HCT116 (cell line): ENCODE measurements around the gene ZSCAN4. TPM values are rescaled to one million over a fixed set of nuclear protein-coding genes. Genes with fewer than 3 reads are reported as not detected.

Source experiments
- ATAC-seq: fragments of 200-7000 bp; cut with Tn5 transposase; 2 replicates; pipeline ENCODE4 v1.9.1; 2020; ENCODE audit warnings: mild to moderate bottlenecking, moderate library complexity
- BruUV-seq: library from RNA; stranded (reverse); fragments of 400-500 nt; replicated peaks from 2 replicates; lab custom pipeline; 2021; lab: Mats Ljungman, UMichigan
- CTCF ChIA-PET: fragments of 300-600 bp; sonication (Branson Sonifier 250); formaldehyde crosslinking; loops from one replicate; lab custom pipeline; 2021; ENCODE audit warnings: antibody characterized with exemption; lab: Charles Lee
- POLR2A ChIA-PET: fragments of 300-600, 350-600 bp; sonication (Branson Sonifier 250); formaldehyde crosslinking; loops from one replicate; lab custom pipeline; 2021; ENCODE audit warnings: antibody characterized with exemption; lab: Charles Lee
- RAD21 ChIA-PET, 2 experiments: fragments of 300-600 bp; sonication (Branson Sonifier 250); formaldehyde crosslinking; loops; one replicate each; lab custom pipeline; 2023; ENCODE audit warnings: low total read pairs in 2 of 2; ENCODE audit not compliant: uncharacterized antibody in 2 of 2, unreplicated experiment in 2 of 2, low non-redundant PET in 1 of 2; lab: Charles Lee
- DNase-seq: peaks from one replicate; pipeline ENCODE4 v3.0.0-alpha.2; 2010; ENCODE audit warnings: low read depth, low spot score
- H2AFZ ChIP-seq: fragments of 200-600 bp; shearing (Covaris generic), sonication (generic); 2 replicates; pipeline ENCODE4 v1.6.1; 2017; ENCODE audit warnings: low read depth, mixed run types, mixed read lengths, antibody characterized with exemption, low read length; ENCODE audit not compliant: poor library complexity, severe bottlenecking
- H3K27ac ChIP-seq: 2 replicates; pipeline ENCODE4 v1.5.1; 2012; ENCODE audit warnings: low read depth, low read length
- H3K27me3 ChIP-seq: fragments of 200-600 bp; sonication (generic); 2 replicates; pipeline ENCODE4 v1.6.1; 2016; ENCODE audit warnings: mixed run types, low read length, mixed read lengths; ENCODE audit not compliant: insufficient read depth
- H3K36me3 ChIP-seq, 2 experiments: fragments of 200-500 bp in 1 of 2; fragments of 200-600 bp in 1 of 2; sonication (Bioruptor generic) in 1 of 2; sonication (generic) in 1 of 2; 2 replicates each; pipeline versions ENCODE4 v1.5.1 to v1.6.1; 2014 to 2016; ENCODE audit warnings: low read length in 2 of 2, inconsistent platforms in 1 of 2, mixed read lengths in 1 of 2, mixed run types in 1 of 2; ENCODE audit not compliant: insufficient read depth in 2 of 2, control insufficient read depth in 1 of 2
- H3K4me1 ChIP-seq, 2 experiments: fragments of 200-600 bp in 1 of 2; sonication (generic) in 1 of 2; 2 replicates each; pipeline versions ENCODE4 v1.5.1 to v1.6.1; 2012 to 2017; ENCODE audit warnings: low read length in 2 of 2, inconsistent platforms in 1 of 2, mild to moderate bottlenecking in 1 of 2, mixed read lengths in 1 of 2, mixed run types in 1 of 2, moderate library complexity in 1 of 2; ENCODE audit not compliant: insufficient read depth in 2 of 2, control insufficient read depth in 1 of 2
- H3K4me2 ChIP-seq: fragments of 200-600 bp; sonication (generic); 2 replicates; pipeline ENCODE4 v1.6.1; 2017; ENCODE audit warnings: mixed run types, low read length, mixed read lengths
- H3K4me3 ChIP-seq, 2 experiments: fragments of 200-600 bp in 1 of 2; sonication (generic) in 1 of 2; replicated peaks in 1 of 2; 2 replicates each; pipeline ENCODE4 v1.5.1; 2011 to 2016; ENCODE audit warnings: low read length in 2 of 2, control low read depth in 1 of 2, low read depth in 1 of 2, mild to moderate bottlenecking in 1 of 2, mixed read lengths in 1 of 2, mixed run types in 1 of 2
- H3K79me2 ChIP-seq: fragments of 200-600 bp; sonication (generic); 2 replicates; pipeline ENCODE4 v1.6.1; 2017; ENCODE audit warnings: mild to moderate bottlenecking, mixed run types, low read length, moderate library complexity, mixed read lengths; ENCODE audit not compliant: insufficient read depth
- H3K9ac ChIP-seq: fragments of 200-600 bp; sonication (generic); 2 replicates; pipeline ENCODE4 v1.6.1; 2016; ENCODE audit warnings: low read length, mixed read lengths
- H3K9me2 ChIP-seq: fragments of 200-600 bp; sonication (generic), shearing (Covaris generic); 2 replicates; pipeline ENCODE4 v1.6.1; 2017; ENCODE audit warnings: mixed run types, mild to moderate bottlenecking, moderate library complexity; ENCODE audit not compliant: insufficient read depth
- H3K9me3 ChIP-seq, 2 experiments: fragments of 200-500 bp in 1 of 2; fragments of 200-600 bp in 1 of 2; sonication (Bioruptor generic) in 1 of 2; sonication (generic) in 1 of 2; 2 replicates each; pipeline ENCODE4 v1.6.1; 2014 to 2017; ENCODE audit warnings: low read length in 2 of 2, mixed read lengths in 2 of 2, inconsistent platforms in 1 of 2, low read depth in 1 of 2, mild to moderate bottlenecking in 1 of 2, mixed run types in 1 of 2, moderate library complexity in 1 of 2; ENCODE audit not compliant: control insufficient read depth in 1 of 2, insufficient read depth in 1 of 2
- H4K20me1 ChIP-seq: fragments of 200-600 bp; sonication (generic), shearing (Covaris generic); 2 replicates; pipeline ENCODE4 v1.6.1; 2017; ENCODE audit warnings: mixed run types, mild to moderate bottlenecking, moderate library complexity; ENCODE audit not compliant: insufficient read depth
- ATF3 ChIP-seq: IDR thresholded peaks from 2 replicates; pipeline ENCODE4 v1.6.1; 2012
- CBX3 ChIP-seq: IDR thresholded peaks from 2 replicates; pipeline ENCODE4 v1.6.1; 2012; ENCODE audit warnings: low read depth
- CEBPB ChIP-seq: IDR thresholded peaks from 2 replicates; pipeline ENCODE4 v1.6.1; 2012; ENCODE audit warnings: low read depth
- CTCF ChIP-seq, 3 experiments: fragments of 200-600 bp in 1 of 3; sonication (generic) in 1 of 3; IDR thresholded peaks in 2 of 3; conservative IDR thresholded peaks in 1 of 3; 2 replicates each; pipeline ENCODE4 v1.5.1; 2012 to 2017; ENCODE audit warnings: low read depth in 2 of 3, low read length in 2 of 3, antibody characterized with exemption in 1 of 3, borderline replicate concordance in 1 of 3, control low read depth in 1 of 3, mild to moderate bottlenecking in 1 of 3, mixed read lengths in 1 of 3, mixed run types in 1 of 3, moderate library complexity in 1 of 3; ENCODE audit not compliant: insufficient read depth in 1 of 3
- EGR1 ChIP-seq: IDR thresholded peaks from 2 replicates; pipeline ENCODE4 v1.6.1; 2012; ENCODE audit warnings: low read depth
- ELF1 ChIP-seq: IDR thresholded peaks from 2 replicates; pipeline ENCODE4 v1.6.1; 2012; ENCODE audit warnings: low read depth, borderline replicate concordance
- EZH2 ChIP-seq: fragments of 200-600 bp; sonication (generic); IDR thresholded peaks from 2 replicates; pipeline ENCODE4 v1.6.1; 2017; ENCODE audit warnings: antibody characterized with exemption, mixed run types
- EZH2phosphoT487 ChIP-seq: fragments of 200-600 bp; IDR thresholded peaks from 2 replicates; pipeline ENCODE4 v1.6.1; 2018; ENCODE audit warnings: antibody characterized with exemption, borderline replicate concordance
- FOSL1 ChIP-seq: IDR thresholded peaks from 2 replicates; pipeline ENCODE4 v1.6.1; 2012; ENCODE audit warnings: low read depth
- JUND ChIP-seq: IDR thresholded peaks from 2 replicates; pipeline ENCODE4 v1.6.1; 2012
- MAX ChIP-seq: IDR thresholded peaks from 2 replicates; pipeline ENCODE4 v1.6.1; 2012
- POLR2A ChIP-seq: IDR thresholded peaks from 2 replicates; pipeline ENCODE4 v1.7.0; 2011; ENCODE audit warnings: borderline replicate concordance; ENCODE audit not compliant: insufficient read depth, insufficient read length; ENCODE audit errors: extremely low read depth
- POLR2AphosphoS5 ChIP-seq: IDR thresholded peaks from 2 replicates; pipeline ENCODE4 v1.6.1; 2011; ENCODE audit warnings: mild to moderate bottlenecking, low read depth, low read length, moderate library complexity
- RAD21 ChIP-seq: IDR thresholded peaks from 2 replicates; pipeline ENCODE4 v1.6.1; 2012; ENCODE audit warnings: low read depth, mild to moderate bottlenecking
- REST ChIP-seq: IDR thresholded peaks from 2 replicates; pipeline ENCODE4 v1.6.1; 2012; ENCODE audit warnings: low read depth
- SIN3A ChIP-seq: IDR thresholded peaks from 2 replicates; pipeline ENCODE4 v1.6.1; 2012; ENCODE audit warnings: low read depth
- SP1 ChIP-seq: IDR thresholded peaks from 2 replicates; pipeline ENCODE4 v1.6.1; 2012; ENCODE audit warnings: low read depth
- TCF7L2 ChIP-seq: IDR thresholded peaks from 2 replicates; pipeline ENCODE4 v1.7.0; 2011; ENCODE audit warnings: borderline replicate concordance, inconsistent platforms; ENCODE audit not compliant: insufficient read depth, insufficient read length; ENCODE audit errors: extremely low read depth
- YY1 ChIP-seq: IDR thresholded peaks from 2 replicates; pipeline ENCODE4 v1.6.1; 2011; ENCODE audit warnings: low read length, low read depth, moderate library complexity, mild to moderate bottlenecking; ENCODE audit not compliant: insufficient replicate concordance; ENCODE audit errors: extremely low read depth
- intact Hi-C: fragments of 100-400 bp; cut with micrococcal nuclease; formaldehyde crosslinking; loops from 2 replicates; pipeline ENCODE4 v1.10.0; 2022
- total RNA-seq: library from RNA; stranded (reverse); gene quantifications from one replicate; pipeline ENCODE4 v1.2.1, GENCODE V29; 2021; ENCODE audit not compliant: unreplicated experiment

Gene ZSCAN4
- total RNA-seq, 1 experiment from 2014 or later: not detected

- POLR2A ChIA-PET: no interaction called here
Measured at GRCh38 chr19:57656346-57656745, 12.4 kb upstream of the ZSCAN4 start.

More at GRCh38 chr19:57656346-57656745, 12.4 kb upstream of the ZSCAN4 start:
- DNase-seq (no peak), ATAC-seq (no peak)
- Histone ChIP-seq H4K20me1 (no peaks in the 10 kb centered on the region), H3K79me2 (no peaks in the 10 kb centered on the region), H3K27me3 (no peaks in the 10 kb centered on the region), H3K4me3 (no peak overlapping the region), H3K4me1 (no peaks in the 10 kb centered on the region), H3K36me3 (no peaks in the 10 kb centered on the region), H3K9me2 (no peaks in the 10 kb centered on the region), H3K9me3 (peaks cover 0 to 3% of the 10 kb centered on the region in 2 experiments; a peak in 2 of 4 replicates), H3K27ac (no peak overlapping the region), H2AFZ (no peak overlapping the region), H3K4me2 (no peak overlapping the region), H3K9ac (no peak overlapping the region)
- intact Hi-C loops: no loop called here
- BruUV-seq: no TSS peak
- ChIA-PET CTCF (no interaction called here), RAD21 (no interaction called here)
- TF ChIP-seq REST (no peak), ELF1 (no peak), POLR2A (no peak), FOSL1 (no peak), TCF7L2 (no peak), JUND (no peak), YY1 (no peak), MAX (no peak), EZH2phosphoT487 (no peak), CBX3 (no peak), SIN3A (no peak), CTCF (IDR thresholded peaks at IDR 0.05 in 2 of 3, conservative IDR thresholded peaks at IDR 0.05 in 1 of 3; ENCODE audit: borderline replicate concordance in 1 of 3, insufficient read depth in 1 of 3, low read depth in 2 of 3, low read length in 2 of 3) (no peak), EGR1 (no peak), RAD21 (no peak), POLR2AphosphoS5 (no peak), ATF3 (no peak), EZH2 (no peak), SP1 (no peak), CEBPB (no peak)
